ENCODE data around the gene PNMA8C. TPM values are rescaled to one million over a fixed set of nuclear protein-coding genes. Genes with fewer than 3 reads are reported as not detected.

PNMA8C gene
- total RNA-seq, 1 experiment from 2014 or later = not detected

- DNase-seq (ENCODE audit: low read depth, low spot score) = no peak
- H3K4me1 ChIP-seq (ENCODE audit: control insufficient read depth, insufficient read depth, low read length) = no peaks in the 10 kb centered on the region
- H3K27ac ChIP-seq (ENCODE audit: low read length) = no peak overlapping the region
- no peaks in the 10 kb centered on the region for H3K9me3 ChIP-seq (ENCODE audit: control insufficient read depth, insufficient read depth, low read depth, low read length)
- intact Hi-C loops (cut with micrococcal nuclease; ENCODE audit: unreplicated experiment) (no loop called here), in situ Hi-C loops (cut with HindIII; ENCODE audit: low pct_unique_long_range_greater_than_20kb, low sequenced_read_pairs) (no loop called here)
- CTCF ChIA-PET = no interaction called here
- TF ChIP-seq POLR2AphosphoS5 (IDR thresholded peaks at IDR 0.05; ENCODE audit: low read depth, low read length) = no peak
- no peak for TF ChIP-seq CTCF (IDR thresholded peaks at IDR 0.05)
- TF ChIP-seq TCF7L2 (IDR thresholded peaks at IDR 0.05; ENCODE audit: low read depth, low read length) = no peak
- TF ChIP-seq SIN3A (IDR thresholded peaks at IDR 0.05; ENCODE audit: borderline replicate concordance, insufficient read depth, low read depth, low read length) = no peak
- TF ChIP-seq REST (IDR thresholded peaks at IDR 0.05; ENCODE audit: insufficient read depth in 1 of 2, low read depth in 2 of 2, low read length in 1 of 2) = no peak
- no peaks in the 10 kb centered on the region for H3K27me3 ChIP-seq (ENCODE audit: control insufficient read depth, insufficient read depth, low read length)
- no peak for ATAC-seq
- no peak overlapping the region for H3K4me3 ChIP-seq (ENCODE audit: low read depth in 2 of 2, low read length in 2 of 2)
- 0 out of 2 replicates have a peak, but pooled peaks cover 7% of the 10 kb centered on the region for H3K36me3 ChIP-seq (ENCODE audit: control insufficient read depth, insufficient read depth, low read length)
- POLR2A ChIA-PET = no interaction called here
- no TSS peak for BruUV-seq (replicated peaks)
Observed at GRCh38 chr19:46387713-46388130, 41.0 kb downstream of the PNMA8C start.

- POLR2A ChIA-PET = interaction anchor here (0.5 kb wide), 1 partner anchor 89 kb away, joined by 18 read pairs; no protein-coding TSS in a partner anchor
- Histone ChIP-seq H3K27me3 (ENCODE audit: control insufficient read depth, insufficient read depth, low read length) (no peaks in the 10 kb centered on the region), H3K27ac (ENCODE audit: low read length) (no peak overlapping the region), H3K4me1 (ENCODE audit: control insufficient read depth, insufficient read depth, low read length) (no peaks in the 10 kb centered on the region), H3K4me3 (ENCODE audit: low read depth in 2 of 2, low read length in 2 of 2) (no peak overlapping the region), H3K9me3 (ENCODE audit: control insufficient read depth, insufficient read depth, low read depth, low read length) (no peaks in the 10 kb centered on the region), H3K36me3 (ENCODE audit: control insufficient read depth, insufficient read depth, low read length) (0 out of 2 replicates have a peak, but pooled peaks cover 7% of the 10 kb centered on the region)
- CTCF ChIA-PET = no interaction called here
- TF ChIP-seq TCF7L2 (IDR thresholded peaks at IDR 0.05; ENCODE audit: low read depth, low read length) = no peak
- no peak for TF ChIP-seq SIN3A (IDR thresholded peaks at IDR 0.05; ENCODE audit: borderline replicate concordance, insufficient read depth, low read depth, low read length)
- no peak for TF ChIP-seq POLR2AphosphoS5 (IDR thresholded peaks at IDR 0.05; ENCODE audit: low read depth, low read length)
- TF ChIP-seq CTCF (IDR thresholded peaks at IDR 0.05) = no peak
- TF ChIP-seq REST (IDR thresholded peaks at IDR 0.05; ENCODE audit: insufficient read depth in 1 of 2, low read depth in 2 of 2, low read length in 1 of 2) = no peak
- intact Hi-C loops (cut with micrococcal nuclease; ENCODE audit: unreplicated experiment) (no loop called here), in situ Hi-C loops (cut with HindIII; ENCODE audit: low pct_unique_long_range_greater_than_20kb, low sequenced_read_pairs) (no loop called here)
- DNase-seq (ENCODE audit: low read depth, low spot score) (no peak), ATAC-seq (no peak)
- no TSS peak for BruUV-seq (replicated peaks)
Observed at GRCh38 chr19:46386996-46387712, 41.6 kb downstream of the PNMA8C start.

Measured in Panc1 (cell line).